Activated CD4-positive, alpha-beta T cell treated with anti-CD3 and anti-CD28 coated beads for 36 hours (primary cell): ENCODE data around the gene ARHGEF40. TPM values are rescaled to one million over a fixed set of nuclear protein-coding genes. Genes with fewer than 3 reads are reported as not detected.

Experiments
- ATAC-seq: fragments of 200-7000 bp; cut with Tn5 transposase; one replicate; pipeline ENCODE4 v1.10.0; 2021; ENCODE audit warnings: mild to moderate bottlenecking, moderate library complexity
- CTCF ChIA-PET: fragments of 350-600 bp; sonication (Branson Sonifier 250); formaldehyde crosslinking; loops from one replicate; lab custom pipeline; 2021; ENCODE audit warnings: antibody characterized with exemption; lab: Charles Lee
- POLR2A ChIA-PET: fragments of 350-600 bp; sonication (Branson Sonifier 250); formaldehyde crosslinking; loops from one replicate; lab custom pipeline; 2021; ENCODE audit warnings: antibody characterized with exemption, inconsistent platforms; lab: Charles Lee
- DNase-seq: peaks from one replicate; pipeline ENCODE4 v3.0.0-alpha.2; 2020
- H3K27ac Mint-ChIP-seq: one replicate; pipeline ENCODE4 v1.8.0; 2021; ENCODE audit warnings: mixed read lengths
- H3K27me3 Mint-ChIP-seq: one replicate; pipeline ENCODE4 v1.8.0; 2021; ENCODE audit warnings: mixed read lengths
- H3K36me3 Mint-ChIP-seq: one replicate; pipeline ENCODE4 v1.8.0; 2021; ENCODE audit warnings: low read depth, mixed read lengths
- H3K4me1 Mint-ChIP-seq: one replicate; pipeline ENCODE4 v1.8.0; 2021; ENCODE audit warnings: mixed read lengths
- H3K4me3 Mint-ChIP-seq: one replicate; pipeline ENCODE4 v1.8.0; 2021; ENCODE audit warnings: mild to moderate bottlenecking, moderate library complexity, mixed read lengths
- H3K9me3 Mint-ChIP-seq: one replicate; pipeline ENCODE4 v1.8.0; 2021; ENCODE audit warnings: low read depth, mixed read lengths
- intact Hi-C, 2 experiments: fragments of 100-400 bp; cut with DNase I in 1 of 2; cut with micrococcal nuclease in 1 of 2; formaldehyde crosslinking; loops; one replicate each; pipeline versions ENCODE4 v1.14.2 to v1.15.1; 2022 to 2024; cut with DNase I, micrococcal nuclease
- total RNA-seq, 2 experiments: library from RNA; stranded (reverse); gene quantifications; one replicate each; pipeline ENCODE4 v1.2.3, GENCODE V29; 2021

ARHGEF40 gene
- total RNA-seq, 2 experiments from 2014 or later: 0.05 to 0.09 TPM

GRCh38 chr14:21092273-21093011 is 22.3 kb downstream of the ARHGEF40 start:
- DNase-seq: peak; percentile 95
- Mint-ChIP-seq H3K27ac (no peak overlapping the region), H3K4me3 (no peak overlapping the region), H3K36me3 (peaks cover 6% of the 10 kb centered on the region), H3K27me3 (no peaks in the 10 kb centered on the region), H3K4me1 (peaks cover 17% of the 10 kb centered on the region), H3K9me3 (no peaks in the 10 kb centered on the region)
- intact Hi-C loops: loop anchor here (1.0 to 2.0 kb wide), 4 partner anchors 12 to 78 kb away; no protein-coding TSS in a partner anchor
- CTCF ChIA-PET: interaction anchor here (0.6 to 7.0 kb wide), 27 partner anchors 9 to 1641 kb away, joined by 3 to 183 read pairs (median 4); partner anchors contain the start of genes ARHGEF40, RNASE13 and TMEM253
- peak; percentile 91 for ATAC-seq
- POLR2A ChIA-PET: interaction anchor here (0.6 to 1.5 kb wide), 3 partner anchors 12 to 94 kb away, joined by 3 read pairs; partner anchors contain the start of gene SLC39A2

GRCh38 chr14:21093018-21093417 is 22.9 kb downstream of the ARHGEF40 start:
- no peak for DNase-seq
- no peak for ATAC-seq
- intact Hi-C loops: loop anchor here in 1 of 2 experiments (2.0 kb wide), 1 partner anchor 24 kb away; no protein-coding TSS in a partner anchor
- H3K27ac Mint-ChIP-seq: no peak overlapping the region
- peaks cover 12% of the 10 kb centered on the region for H3K4me1 Mint-ChIP-seq
- H3K4me3 Mint-ChIP-seq: no peak overlapping the region
- H3K36me3 Mint-ChIP-seq: peaks cover 6% of the 10 kb centered on the region
- ChIA-PET POLR2A (interaction anchor here (1.5 kb wide), 1 partner anchor 11 kb away, joined by 3 read pairs; no protein-coding TSS in a partner anchor), CTCF (interaction anchor here (0.7 to 7.0 kb wide), 21 partner anchors 10 to 343 kb away, joined by 3 to 183 read pairs (median 4); partner anchors contain the start of genes ARHGEF40, RNASE13 and TMEM253)
- no peaks in the 10 kb centered on the region for H3K9me3 Mint-ChIP-seq
- no peaks in the 10 kb centered on the region for H3K27me3 Mint-ChIP-seq

- ChIA-PET POLR2A (no interaction called here), CTCF (interaction anchor here (0.9 to 7.0 kb wide), 10 partner anchors 10 to 99 kb away, joined by 3 to 183 read pairs (median 30); partner anchors contain the start of genes ARHGEF40 and TMEM253)
- ATAC-seq (no peak), DNase-seq (no peak)
- Mint-ChIP-seq H3K36me3 (peaks cover 6% of the 10 kb centered on the region), H3K4me3 (no peak overlapping the region), H3K9me3 (no peaks in the 10 kb centered on the region), H3K27ac (no peak overlapping the region), H3K4me1 (peaks cover 15% of the 10 kb centered on the region), H3K27me3 (no peaks in the 10 kb centered on the region)
- intact Hi-C loops: loop anchor here in 1 of 2 experiments (2.0 kb wide), 1 partner anchor 25 kb away; no protein-coding TSS in a partner anchor
Measured at GRCh38 chr14:21093769-21094681, 23.9 kb downstream of the ARHGEF40 start.

GRCh38 chr14:21095430-21096205 is 25.5 kb downstream of the ARHGEF40 start:
- ATAC-seq (no peak), DNase-seq (no peak)
- Mint-ChIP-seq H3K27ac (no peak overlapping the region), H3K27me3 (no peaks in the 10 kb centered on the region), H3K36me3 (peaks cover 6% of the 10 kb centered on the region), H3K4me1 (peaks cover 22% of the 10 kb centered on the region), H3K4me3 (no peak overlapping the region), H3K9me3 (no peaks in the 10 kb centered on the region)
- POLR2A ChIA-PET: no interaction called here
- intact Hi-C loops: no loop called here
- CTCF ChIA-PET: interaction anchor here (0.7 to 7.0 kb wide), 8 partner anchors 10 to 90 kb away, joined by 3 to 183 read pairs (median 4); no protein-coding TSS in a partner anchor

GRCh38 chr14:21096438-21096837 is 26.3 kb downstream of the ARHGEF40 start:
- ChIA-PET POLR2A (no interaction called here), CTCF (interaction anchor here (0.7 to 7.0 kb wide), 9 partner anchors 8 to 244 kb away, joined by 3 to 183 read pairs (median 5); no protein-coding TSS in a partner anchor)
- Mint-ChIP-seq H3K4me3 (no peak overlapping the region), H3K36me3 (peaks cover 3% of the 10 kb centered on the region), H3K27ac (no peak overlapping the region), H3K4me1 (peaks cover 22% of the 10 kb centered on the region), H3K27me3 (no peaks in the 10 kb centered on the region), H3K9me3 (no peaks in the 10 kb centered on the region)
- ATAC-seq: no peak
- intact Hi-C loops: no loop called here
- no peak for DNase-seq

- Mint-ChIP-seq H3K4me3 (peak overlapping the region; percentile 65), H3K27ac (peak overlapping the region; percentile 49), H3K36me3 (peaks cover 1% of the 10 kb centered on the region), H3K9me3 (no peaks in the 10 kb centered on the region), H3K4me1 (peaks cover 27% of the 10 kb centered on the region), H3K27me3 (no peaks in the 10 kb centered on the region)
- ChIA-PET CTCF (interaction anchor here (0.6 to 7.0 kb wide), 11 partner anchors 9 to 243 kb away, joined by 3 to 183 read pairs (median 4); no protein-coding TSS in a partner anchor), POLR2A (interaction anchor here (0.9 kb wide), 1 partner anchor 12 kb away, joined by 3 read pairs; no protein-coding TSS in a partner anchor)
- DNase-seq: no peak
- intact Hi-C loops: no loop called here
- no peak for ATAC-seq
Measured at GRCh38 chr14:21096978-21097635, 27.0 kb downstream of the ARHGEF40 start.

GRCh38 chr14:21097636-21098075 is 27.6 kb downstream of the ARHGEF40 start:
- H3K4me3 Mint-ChIP-seq: peak overlapping the region; percentile 65
- H3K36me3 Mint-ChIP-seq: no peaks in the 10 kb centered on the region
- H3K27me3 Mint-ChIP-seq: no peaks in the 10 kb centered on the region
- H3K9me3 Mint-ChIP-seq: no peaks in the 10 kb centered on the region
- peak; percentile 8 for ATAC-seq
- DNase-seq: peak; percentile 52
- H3K4me1 Mint-ChIP-seq: peaks cover 30% of the 10 kb centered on the region
- intact Hi-C loops: no loop called here
- peak overlapping the region; percentile 49 for H3K27ac Mint-ChIP-seq
- POLR2A ChIA-PET: interaction anchor here (0.9 kb wide), 1 partner anchor 12 kb away, joined by 3 read pairs; no protein-coding TSS in a partner anchor
- CTCF ChIA-PET: interaction anchor here (1.1 to 7.0 kb wide), 6 partner anchors 8 to 80 kb away, joined by 3 to 183 read pairs (median 6); no protein-coding TSS in a partner anchor

- ChIA-PET POLR2A (interaction anchor here (0.9 kb wide), 1 partner anchor 11 kb away, joined by 3 read pairs; no protein-coding TSS in a partner anchor), CTCF (interaction anchor here (1.1 to 7.0 kb wide), 5 partner anchors 10 to 80 kb away, joined by 3 to 183 read pairs (median 6); no protein-coding TSS in a partner anchor)
- peak within 1 kb of the TSS; percentile 75 for H3K4me3 Mint-ChIP-seq
- ATAC-seq (peak; percentile 31), DNase-seq (peak; percentile 49)
- H3K9me3 Mint-ChIP-seq: no peaks in the 10 kb centered on the region
- peak within 1 kb of the TSS; percentile 79 for H3K27ac Mint-ChIP-seq
- no peaks in the 10 kb centered on the region for H3K27me3 Mint-ChIP-seq
- peaks cover 33% of the 10 kb centered on the region for H3K4me1 Mint-ChIP-seq
- H3K36me3 Mint-ChIP-seq: no peaks in the 10 kb centered on the region
- intact Hi-C loops: no loop called here
Measured at GRCh38 chr14:21098076-21098891, 28.2 kb downstream of the ARHGEF40 start, which contains the start of gene ZNF219. Gene ZNF219, minus strand, starts transcription at chr14:21098655. Its CDS starts 5,064 bp downstream, at chr14:21093591.
